ENCODE data around the gene MPV17.

GRCh38 chr2:27298391-27299080 is 24.4 kb downstream of the MPV17 start:
- TF ChIP-seq EP300 (IDR thresholded peaks at IDR 0.05) (no peak), FOSL2 (IDR thresholded peaks at IDR 0.05) (no peak), FOSL2 (CRISPR knock-in tag; IDR thresholded peaks at IDR 0.05) (no peak)
